Neural crest cell (in vitro differentiated cells): ENCODE results near the gene EEF2KMT. TPM values are rescaled to one million over a fixed set of nuclear protein-coding genes. Genes with fewer than 3 reads are reported as not detected.
"Not testable (repeated sequence)": the region's sequence is repeated elsewhere in the genome, so short reads cannot be mapped to it uniquely, and the experiment has no call there.

ENCODE experiments used
- DNase-seq: peaks from one replicate; pipeline ENCODE4 v3.0.0; 2021; ENCODE audit warnings: low read depth, mixed read lengths, low spot score
- H3K27ac Mint-ChIP-seq: one replicate; pipeline ENCODE4 v1.8.0; 2021; ENCODE audit warnings: mild to moderate bottlenecking, mixed read lengths; ENCODE audit not compliant: unreplicated experiment
- H3K27me3 Mint-ChIP-seq: 2 replicates; pipeline ENCODE4 v1.8.0; 2021; ENCODE audit warnings: low read depth, mild to moderate bottlenecking, mixed read lengths
- H3K36me3 Mint-ChIP-seq: 2 replicates; pipeline ENCODE4 v1.8.0; 2021; ENCODE audit warnings: low read depth, mild to moderate bottlenecking, mixed read lengths
- H3K4me1 Mint-ChIP-seq: 2 replicates; pipeline ENCODE4 v1.8.0; 2021; ENCODE audit warnings: mixed read lengths
- H3K4me3 Mint-ChIP-seq: one replicate; pipeline ENCODE4 v1.8.0; 2021; ENCODE audit warnings: mild to moderate bottlenecking, mixed read lengths
- H3K9me3 Mint-ChIP-seq: 2 replicates; pipeline ENCODE4 v1.8.0; 2021; ENCODE audit warnings: mixed read lengths
- CTCF ChIP-seq: fragments of 200-600 bp; sonication (generic); conservative IDR thresholded peaks from 2 replicates; pipeline ENCODE4 v1.5.0; 2021; ENCODE audit warnings: antibody characterized with exemption, mild to moderate bottlenecking
- total RNA-seq: library from RNA; stranded (reverse); gene quantifications from 2 replicates; pipeline ENCODE4 v1.2.1, GENCODE V29; 2021

EEF2KMT gene
- total RNA-seq, 1 donor from 2014 or later = 19.1 TPM

DNA sequence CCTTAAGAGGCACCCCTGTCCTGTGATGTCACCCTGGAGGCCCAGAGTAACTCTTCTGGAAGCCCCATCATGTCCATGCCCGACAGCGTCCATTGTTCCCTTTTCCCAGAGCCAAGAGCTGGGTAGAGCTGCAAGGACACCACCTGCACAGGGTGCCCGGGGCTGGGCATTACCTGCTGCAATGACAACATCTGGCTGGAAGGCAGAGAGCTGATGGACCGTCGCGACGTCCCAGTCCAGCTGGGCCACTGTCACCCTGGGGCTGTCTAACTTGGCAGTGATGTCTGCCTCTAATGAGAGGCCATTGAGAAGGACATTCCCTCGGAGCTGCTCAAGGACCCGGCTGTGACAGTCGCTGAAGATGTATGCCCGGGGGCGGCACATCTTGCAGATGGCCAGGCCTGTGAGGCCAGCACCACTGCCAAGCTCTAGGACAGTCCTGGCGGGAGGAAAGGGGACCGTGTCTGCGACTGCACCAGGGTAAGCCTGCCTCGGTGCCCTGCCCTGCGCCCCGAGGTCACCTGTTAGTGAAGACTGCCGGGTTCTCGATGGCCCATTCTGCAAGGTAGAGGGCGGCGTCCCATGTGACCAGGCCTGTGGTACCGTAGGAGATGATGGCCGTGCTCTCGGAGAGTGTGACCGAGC lies 7.6 kb downstream of the EEF2KMT start:
- H3K4me1 Mint-ChIP-seq, H3K27ac Mint-ChIP-seq, DNase-seq, H3K9me3 Mint-ChIP-seq, H3K4me3 Mint-ChIP-seq, H3K27me3 Mint-ChIP-seq, H3K36me3 Mint-ChIP-seq: not testable (repeated sequence)

- H3K4me1 Mint-ChIP-seq, H3K27me3 Mint-ChIP-seq, H3K4me3 Mint-ChIP-seq, H3K36me3 Mint-ChIP-seq, H3K27ac Mint-ChIP-seq, H3K9me3 Mint-ChIP-seq, DNase-seq: not testable (repeated sequence)
These were observed 8.7 kb downstream of the EEF2KMT start for GRCh38 chr16:5088936-5089335.

DNA sequence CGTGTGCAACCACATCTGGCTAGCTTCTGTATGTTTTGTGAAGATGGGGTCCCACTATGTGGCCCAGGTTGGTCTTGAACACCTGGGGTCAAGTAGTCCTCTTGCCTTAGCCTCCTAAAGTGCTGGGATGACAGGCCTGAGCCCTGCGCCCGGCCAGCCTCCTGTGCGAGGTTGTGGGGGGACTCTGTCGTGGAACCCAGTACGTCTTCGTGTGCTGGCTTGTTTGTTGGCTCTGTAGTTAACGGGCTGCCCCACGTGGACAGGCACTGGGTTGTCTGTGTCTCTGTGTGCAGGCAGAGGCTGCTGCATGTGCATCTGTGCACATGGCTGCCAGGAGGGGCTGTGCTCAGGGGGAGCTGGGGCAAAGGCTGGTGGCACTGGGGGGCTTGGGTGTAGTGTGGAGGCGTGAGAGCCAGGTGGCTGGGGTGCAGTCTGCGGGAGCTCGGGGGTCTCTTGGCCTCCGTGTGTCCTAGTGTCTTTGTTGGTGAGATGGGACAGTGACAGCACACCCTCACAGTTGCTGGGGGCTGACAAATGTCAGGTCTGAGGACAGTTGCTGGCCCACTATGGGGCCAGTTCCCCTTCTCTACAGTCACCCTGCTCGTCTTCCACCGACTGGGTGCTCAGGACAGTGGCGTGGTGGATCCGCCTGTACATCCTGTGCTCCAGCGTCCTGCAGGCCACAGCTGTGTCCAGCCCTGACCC lies 9.4 kb downstream of the EEF2KMT start:
- not testable (repeated sequence) for H3K36me3 Mint-ChIP-seq, H3K4me1 Mint-ChIP-seq, H3K27me3 Mint-ChIP-seq, H3K4me3 Mint-ChIP-seq, H3K27ac Mint-ChIP-seq, H3K9me3 Mint-ChIP-seq, DNase-seq

DNA sequence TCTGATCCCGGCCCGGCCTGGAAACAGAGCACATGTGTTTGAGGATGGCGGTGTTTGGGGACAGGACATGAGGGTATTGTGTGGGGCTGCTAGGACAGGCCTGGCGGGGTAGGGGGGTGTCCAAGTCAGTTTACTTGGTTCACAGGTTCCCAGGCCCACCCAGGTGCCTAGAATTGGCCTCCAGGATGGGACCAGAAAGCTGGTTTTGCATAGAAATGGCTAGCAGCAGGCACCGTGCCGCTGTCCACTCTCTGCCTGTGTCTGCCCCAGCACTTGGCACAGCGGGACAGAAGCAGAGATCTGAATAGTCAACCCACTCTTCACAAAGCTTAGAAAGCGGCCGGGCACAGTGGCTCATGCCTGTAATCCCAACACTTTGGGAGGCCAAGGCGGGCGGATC lies 11.9 kb downstream of the EEF2KMT start:
- DNase-seq, H3K27ac Mint-ChIP-seq, H3K9me3 Mint-ChIP-seq, H3K4me1 Mint-ChIP-seq, H3K27me3 Mint-ChIP-seq, H3K36me3 Mint-ChIP-seq, H3K4me3 Mint-ChIP-seq: not testable (repeated sequence)

DNA sequence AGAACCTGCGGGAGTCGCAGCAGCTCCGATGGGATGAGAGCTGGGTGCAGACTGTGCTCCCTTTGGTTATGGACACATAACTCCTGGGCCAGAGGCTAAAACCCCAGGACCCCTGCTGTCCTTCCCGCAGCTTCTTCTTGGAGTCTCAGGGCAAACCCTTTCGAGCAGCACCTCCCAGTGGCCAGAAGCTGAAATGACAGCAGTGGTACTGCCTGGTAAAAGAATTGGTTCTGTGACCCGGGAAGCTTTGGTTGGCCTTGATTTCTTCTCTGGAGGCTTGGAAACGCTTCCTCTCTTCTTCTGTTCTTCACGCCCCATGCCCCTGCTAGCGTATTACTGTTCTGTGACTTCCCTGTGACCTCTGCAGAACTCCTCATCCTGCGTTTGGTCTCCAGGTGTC lies 12.8 kb downstream of the EEF2KMT start:
- not testable (repeated sequence) for H3K27me3 Mint-ChIP-seq, H3K36me3 Mint-ChIP-seq, H3K27ac Mint-ChIP-seq, H3K4me3 Mint-ChIP-seq, H3K9me3 Mint-ChIP-seq, H3K4me1 Mint-ChIP-seq
- peak; percentile 68 for TF ChIP-seq CTCF
- DNase-seq = peak; percentile 58

DNA sequence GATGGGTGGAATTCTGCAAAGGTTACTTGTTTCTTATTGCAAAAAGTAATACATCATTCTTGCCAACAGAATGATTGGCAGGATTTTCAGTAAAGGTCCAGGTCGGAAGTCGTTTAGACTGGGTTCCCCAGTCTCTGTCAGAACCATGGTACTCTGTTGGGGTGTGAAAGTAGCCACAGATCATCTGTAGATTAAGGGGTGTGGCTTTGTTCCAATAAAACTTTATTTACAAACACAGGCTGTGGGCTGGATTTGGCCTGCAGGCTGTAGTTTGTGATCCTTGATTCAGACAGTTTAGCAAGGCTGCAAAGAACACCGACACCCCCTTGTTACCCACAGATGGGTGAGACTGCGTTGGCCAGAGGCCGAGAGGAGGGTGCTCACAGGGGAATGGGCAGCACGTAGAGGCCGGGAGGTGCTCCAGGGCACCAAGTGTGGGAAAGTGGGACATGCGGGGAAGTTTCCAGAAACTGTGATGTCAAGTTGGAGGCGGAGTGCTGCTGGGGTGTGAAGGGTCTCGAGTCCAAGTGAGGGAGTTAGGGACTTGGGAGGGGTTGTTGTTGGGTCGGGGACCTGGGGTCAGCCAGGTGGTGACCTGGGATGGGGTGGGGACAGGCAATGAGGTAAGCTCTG lies 13.4 kb downstream of the EEF2KMT start:
- H3K36me3 Mint-ChIP-seq, H3K27ac Mint-ChIP-seq, H3K4me1 Mint-ChIP-seq, H3K27me3 Mint-ChIP-seq, H3K9me3 Mint-ChIP-seq, H3K4me3 Mint-ChIP-seq, DNase-seq: not testable (repeated sequence)

DNA sequence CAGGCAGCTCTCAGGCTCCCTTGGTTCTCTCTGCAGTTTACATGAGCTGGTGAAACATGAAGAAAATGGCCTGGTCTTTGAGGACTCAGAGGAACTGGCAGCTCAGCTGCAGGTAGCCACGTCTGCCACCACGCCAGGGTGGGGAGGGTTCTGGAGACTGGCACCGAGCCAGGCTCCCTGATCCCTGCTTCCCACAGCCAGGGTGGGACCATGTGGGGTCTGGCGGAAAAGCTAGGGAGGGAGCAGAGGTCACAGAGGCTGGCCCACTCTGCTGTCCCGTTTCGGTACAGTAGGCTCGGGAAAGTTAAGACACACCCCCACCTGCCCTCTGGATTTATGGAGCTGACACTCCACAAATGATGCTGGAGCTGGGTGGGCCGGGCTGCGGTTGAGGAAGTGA lies 13.9 kb downstream of the EEF2KMT start:
- H3K27ac Mint-ChIP-seq, H3K4me3 Mint-ChIP-seq, H3K36me3 Mint-ChIP-seq, DNase-seq, H3K27me3 Mint-ChIP-seq, H3K4me1 Mint-ChIP-seq, H3K9me3 Mint-ChIP-seq: not testable (repeated sequence)

GRCh38 chr16:5080996-5081395 lies 16.6 kb downstream of the EEF2KMT start:
- H3K27me3 Mint-ChIP-seq, H3K36me3 Mint-ChIP-seq, H3K4me3 Mint-ChIP-seq, H3K9me3 Mint-ChIP-seq, H3K27ac Mint-ChIP-seq, H3K4me1 Mint-ChIP-seq, DNase-seq: not testable (repeated sequence)

- not testable (repeated sequence) for DNase-seq, H3K27me3 Mint-ChIP-seq, H3K4me3 Mint-ChIP-seq, H3K36me3 Mint-ChIP-seq, H3K4me1 Mint-ChIP-seq, H3K9me3 Mint-ChIP-seq, H3K27ac Mint-ChIP-seq
These were observed 17.1 kb downstream of the EEF2KMT start for GRCh38 chr16:5080461-5080860.
